Measurements from ENCODE around the gene ARHGAP1. TPM values are rescaled to one million over a fixed set of nuclear protein-coding genes. Genes with fewer than 3 reads are reported as not detected.
A peak's percentile ranks its signal among the peaks of the same experiment; 100 is the strongest.

Gene ARHGAP1
- total RNA-seq, 1 donor from 2014 or later: 104 TPM

- no peak for DNase-seq (ENCODE audit: low spot score in 2 of 2)
- peak overlapping the region; percentile 79 to 82 for H3K4me3 ChIP-seq
- H3K27ac ChIP-seq: peak overlapping the region; percentile 85 to 91
- TF ChIP-seq, protein P1, sequence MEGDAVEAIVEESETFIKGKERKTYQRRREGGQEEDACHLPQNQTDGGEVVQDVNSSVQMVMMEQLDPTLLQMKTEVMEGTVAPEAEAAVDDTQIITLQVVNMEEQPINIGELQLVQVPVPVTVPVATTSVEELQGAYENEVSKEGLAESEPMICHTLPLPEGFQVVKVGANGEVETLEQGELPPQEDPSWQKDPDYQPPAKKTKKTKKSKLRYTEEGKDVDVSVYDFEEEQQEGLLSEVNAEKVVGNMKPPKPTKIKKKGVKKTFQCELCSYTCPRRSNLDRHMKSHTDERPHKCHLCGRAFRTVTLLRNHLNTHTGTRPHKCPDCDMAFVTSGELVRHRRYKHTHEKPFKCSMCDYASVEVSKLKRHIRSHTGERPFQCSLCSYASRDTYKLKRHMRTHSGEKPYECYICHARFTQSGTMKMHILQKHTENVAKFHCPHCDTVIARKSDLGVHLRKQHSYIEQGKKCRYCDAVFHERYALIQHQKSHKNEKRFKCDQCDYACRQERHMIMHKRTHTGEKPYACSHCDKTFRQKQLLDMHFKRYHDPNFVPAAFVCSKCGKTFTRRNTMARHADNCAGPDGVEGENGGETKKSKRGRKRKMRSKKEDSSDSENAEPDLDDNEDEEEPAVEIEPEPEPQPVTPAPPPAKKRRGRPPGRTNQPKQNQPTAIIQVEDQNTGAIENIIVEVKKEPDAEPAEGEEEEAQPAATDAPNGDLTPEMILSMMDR (IDR thresholded peaks at IDR 0.05): no peak
- intact Hi-C loops (cut with DNase I): loop anchor here (2.0 to 5.0 kb wide), 2 partner anchors 36 to 1066 kb away; partner anchors contain the start of gene FNBP4
- no peaks in the 10 kb centered on the region for H3K27me3 ChIP-seq
- H3K36me3 ChIP-seq: peaks cover 39 to 41% of the 10 kb centered on the region in 2 donors
- peaks cover 26 to 44% of the 10 kb centered on the region in 2 donors for H3K4me1 ChIP-seq
- H3K9me3 ChIP-seq: no peaks in the 10 kb centered on the region
Measured at GRCh38 chr11:46701078-46701654, 747 bp upstream of the ARHGAP1 start.

- no peaks in the 10 kb centered on the region for H3K9me3 ChIP-seq
- peak overlapping the region in 1 of 2 donors; percentile 79 for H3K4me3 ChIP-seq
- DNase-seq (ENCODE audit: low spot score in 2 of 2): no peak
- TF ChIP-seq, protein P1 (IDR thresholded peaks at IDR 0.05): no peak
- intact Hi-C loops (cut with DNase I): loop anchor here (5.0 kb wide), 1 partner anchor 51 kb away; no protein-coding TSS in a partner anchor
- H3K4me1 ChIP-seq: peaks cover 35 to 69% of the 10 kb centered on the region in 2 donors
- H3K36me3 ChIP-seq: peaks cover 36 to 42% of the 10 kb centered on the region in 2 donors
- H3K27ac ChIP-seq: peak overlapping the region; percentile 75 to 85
- no peaks in the 10 kb centered on the region for H3K27me3 ChIP-seq
Measured at GRCh38 chr11:46698597-46698996, 1.8 kb downstream of the ARHGAP1 start.

- Histone ChIP-seq H3K4me3 (peak overlapping the region in 1 of 2 donors; percentile 30), H3K4me1 (peaks cover 35 to 70% of the 10 kb centered on the region in 2 donors), H3K27me3 (no peaks in the 10 kb centered on the region)
Measured at GRCh38 chr11:46697723-46698122, 2.7 kb downstream of the ARHGAP1 start.

DNA sequence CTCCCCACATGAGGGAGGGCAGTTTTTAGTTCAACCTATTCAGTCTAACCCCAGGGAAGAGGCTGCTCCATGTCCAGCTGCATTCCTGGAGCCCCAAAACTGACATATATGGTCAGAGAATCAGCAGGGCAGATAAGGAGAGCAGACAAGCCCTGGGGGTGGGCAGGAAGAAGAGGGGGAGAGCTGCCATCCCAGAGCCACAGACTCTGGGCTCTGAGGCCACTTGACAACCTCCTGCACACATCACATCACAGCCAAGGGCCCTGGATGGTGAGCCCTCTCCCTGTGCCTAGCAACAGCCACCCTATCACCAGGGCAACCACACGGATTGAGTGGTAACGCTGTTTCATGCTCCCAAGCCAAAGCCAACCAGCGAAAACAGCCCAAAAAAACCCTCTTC, 3.1 kb downstream of the ARHGAP1 start:
- H3K9me3 ChIP-seq: no peaks in the 10 kb centered on the region
- DNase-seq (ENCODE audit: low spot score in 2 of 2): no peak
- H3K36me3 ChIP-seq: peaks cover 27 to 42% of the 10 kb centered on the region in 2 donors
- TF ChIP-seq, protein P1 (IDR thresholded peaks at IDR 0.05): no peak
- intact Hi-C loops (cut with DNase I): loop anchor here (5.0 kb wide), 1 partner anchor 50 kb away; no protein-coding TSS in a partner anchor
- H3K27me3 ChIP-seq: no peaks in the 10 kb centered on the region
- peaks cover 33 to 70% of the 10 kb centered on the region in 2 donors for H3K4me1 ChIP-seq
- H3K4me3 ChIP-seq: peak overlapping the region in 1 of 2 donors; percentile 30
- H3K27ac ChIP-seq: peak overlapping the region; percentile 75 to 85

More at GRCh38 chr11:46697723-46698122, 2.7 kb downstream of the ARHGAP1 start:
- TF ChIP-seq, protein P1 (IDR thresholded peaks at IDR 0.05): no peak
- peaks cover 30 to 42% of the 10 kb centered on the region in 2 donors for H3K36me3 ChIP-seq
- intact Hi-C loops (cut with DNase I): loop anchor here (5.0 kb wide), 1 partner anchor 50 kb away; no protein-coding TSS in a partner anchor
- H3K9me3 ChIP-seq: no peaks in the 10 kb centered on the region
- peak overlapping the region; percentile 75 to 85 for H3K27ac ChIP-seq
- DNase-seq (ENCODE audit: low spot score in 2 of 2): no peak

DNA sequence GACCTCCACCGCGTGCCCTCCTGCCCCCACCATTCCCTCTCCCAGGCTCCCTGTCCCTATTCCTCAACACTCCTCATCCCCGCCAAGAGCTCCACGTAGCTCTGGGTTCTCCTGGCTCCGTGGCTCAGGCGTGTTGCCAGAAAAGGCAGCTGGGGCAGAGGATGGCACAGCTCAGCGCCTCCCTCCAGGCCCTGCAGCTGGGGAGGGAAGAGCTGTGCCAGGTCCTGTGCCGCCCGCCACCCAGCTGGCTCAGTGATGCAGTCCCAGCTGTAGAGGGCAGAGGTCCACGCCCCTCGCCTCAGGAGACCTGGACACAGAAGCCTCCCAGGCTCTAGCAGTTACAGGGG, 4.2 kb downstream of the ARHGAP1 start:
- peaks cover 23 to 63% of the 10 kb centered on the region in 2 donors for H3K4me1 ChIP-seq
- H3K4me3 ChIP-seq: no peak overlapping the region
- no peaks in the 10 kb centered on the region for H3K27me3 ChIP-seq
- H3K27ac ChIP-seq: peak overlapping the region; percentile 75 to 85
- intact Hi-C loops (cut with DNase I): loop anchor here (5.0 kb wide), 1 partner anchor 49 kb away; no protein-coding TSS in a partner anchor
- H3K9me3 ChIP-seq: no peaks in the 10 kb centered on the region
- peaks cover 36 to 53% of the 10 kb centered on the region in 2 donors for H3K36me3 ChIP-seq
- DNase-seq (ENCODE audit: low spot score in 2 of 2): no peak
- TF ChIP-seq, protein P1 (IDR thresholded peaks at IDR 0.05): no peak
